ENCODE measurements around the gene TK1.
"Not testable (repeated sequence)": the region's sequence is repeated elsewhere in the genome, so short reads cannot be mapped to it uniquely, and the experiment has no call there.

Gene TK1, protein sequence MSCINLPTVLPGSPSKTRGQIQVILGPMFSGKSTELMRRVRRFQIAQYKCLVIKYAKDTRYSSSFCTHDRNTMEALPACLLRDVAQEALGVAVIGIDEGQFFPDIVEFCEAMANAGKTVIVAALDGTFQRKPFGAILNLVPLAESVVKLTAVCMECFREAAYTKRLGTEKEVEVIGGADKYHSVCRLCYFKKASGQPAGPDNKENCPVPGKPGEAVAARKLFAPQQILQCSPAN

DNA sequence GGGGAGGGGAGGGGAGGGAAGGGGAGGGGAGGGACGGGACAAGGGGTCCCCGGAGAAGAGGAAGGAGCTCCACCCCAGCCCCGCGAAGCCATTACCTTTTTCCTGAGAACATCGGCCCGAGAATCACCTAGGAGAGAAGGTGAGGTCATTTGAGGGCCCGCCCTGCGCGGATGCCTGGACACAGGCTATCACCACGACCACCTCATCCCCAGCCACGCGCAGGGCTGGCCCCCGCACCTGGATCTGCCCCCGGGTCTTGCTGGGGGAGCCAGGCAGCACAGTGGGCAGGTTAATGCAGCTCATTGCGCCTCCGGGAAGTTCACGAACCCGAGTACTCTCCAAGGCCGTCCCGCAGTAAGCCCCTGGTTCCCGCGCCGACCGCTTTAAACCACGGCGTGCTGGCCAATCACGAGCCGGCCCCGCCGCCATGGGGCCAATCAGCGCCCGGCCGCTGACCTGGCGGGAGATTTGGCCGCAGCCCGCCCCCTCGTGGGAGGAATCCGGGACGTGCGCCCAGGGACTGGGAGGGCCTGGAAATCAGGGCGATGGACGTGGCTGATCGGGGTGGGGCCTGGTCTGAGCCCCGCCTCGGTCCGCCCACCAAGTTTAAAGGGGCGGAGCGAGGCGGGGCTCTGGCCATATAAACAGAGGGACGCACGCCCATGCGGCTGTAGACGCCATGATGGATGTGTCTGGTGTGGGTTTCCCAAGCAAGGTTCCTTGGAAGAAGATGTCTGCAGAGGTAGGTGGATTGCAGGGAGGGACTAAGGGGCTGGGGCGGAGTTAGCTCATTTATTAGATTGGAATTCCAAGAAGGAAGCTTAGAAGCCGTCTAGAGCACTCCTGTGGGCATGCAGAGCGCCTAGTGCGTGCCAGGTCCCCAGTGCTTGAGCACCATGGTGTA is at the start of gene TK1, which contains the start of gene AFMID:
Gene TK1, minus strand, starts transcription at position 361 of the 904 bp plus-strand sequence. Its CDS starts 58 bp downstream, at position 303.
Gene AFMID, plus strand, starts transcription at position 671 of the 904 bp plus-strand sequence. Its CDS starts 9 bp downstream, at position 680.
- DNase-seq = peak; percentile 98 to 99

DNA sequence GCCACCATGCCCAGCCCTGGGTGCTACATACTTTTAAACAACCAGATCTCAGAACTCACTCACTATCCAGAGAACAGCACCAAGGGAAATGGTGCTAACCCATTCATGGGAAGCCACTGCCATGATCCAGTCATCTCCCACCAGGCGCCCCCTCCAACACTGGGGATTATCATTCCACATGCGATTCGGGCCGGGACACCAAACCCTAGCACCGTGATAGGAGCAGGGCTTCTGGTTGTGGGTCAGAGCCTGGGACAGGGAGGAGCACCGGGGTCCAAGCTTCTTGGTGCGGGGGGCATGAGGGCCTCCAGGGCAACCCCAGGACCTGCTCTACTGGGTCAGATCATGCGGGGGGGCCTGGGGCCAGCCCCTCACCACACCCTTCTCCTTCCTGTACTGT is 49.0 kb upstream of the TK1 start:
- no peak for DNase-seq

DNA sequence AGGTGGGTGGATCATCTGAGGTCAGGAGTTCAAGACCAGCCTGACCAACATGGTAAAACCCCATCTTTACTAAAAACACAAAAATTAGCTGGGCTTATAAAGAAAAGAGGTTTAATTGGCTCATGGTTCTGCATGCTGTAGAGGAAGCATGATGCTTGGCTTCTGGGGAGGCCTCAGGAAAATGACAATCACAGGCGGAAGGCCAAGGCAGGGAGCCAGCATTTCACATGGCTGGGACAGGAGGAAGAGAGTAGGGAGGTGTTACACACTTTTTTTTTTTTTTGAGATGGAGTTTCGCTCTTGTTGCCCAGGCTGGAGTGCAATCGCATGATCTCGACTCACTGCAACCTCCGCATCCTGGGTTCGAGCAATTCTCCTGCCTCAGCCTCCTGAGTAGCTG is 48.2 kb upstream of the TK1 start:
- not testable (repeated sequence) for DNase-seq

DNA sequence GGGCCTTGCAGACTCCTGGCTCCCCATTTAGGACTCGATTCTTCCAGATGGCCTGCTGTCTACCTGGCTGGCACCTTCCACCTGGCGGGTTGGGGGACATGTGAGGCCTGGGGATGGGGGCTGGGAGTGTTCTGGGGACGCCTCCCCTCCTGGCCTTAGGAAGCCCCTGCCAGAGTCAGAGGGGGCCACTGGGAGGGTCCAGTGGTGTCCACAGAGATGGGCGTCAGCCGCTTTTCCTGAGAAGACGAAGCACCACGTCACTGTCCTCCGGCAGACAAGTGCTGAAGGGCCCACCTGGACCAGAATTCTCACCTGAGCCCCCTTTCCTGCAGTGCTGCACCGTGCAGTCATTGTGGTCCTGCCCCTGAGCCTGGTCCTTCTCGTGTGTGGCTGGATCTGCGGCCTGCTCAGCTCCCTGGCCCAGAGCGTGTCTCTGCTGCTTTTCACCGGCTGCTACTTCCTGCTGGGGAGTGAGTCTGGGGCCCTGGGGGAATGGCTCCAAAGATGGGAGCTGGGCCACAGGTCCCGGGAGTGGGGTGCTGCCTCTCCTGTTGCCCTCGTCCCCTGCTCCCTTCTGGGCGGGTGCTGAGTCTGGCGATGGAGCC is 47.5 kb upstream of the TK1 start:
- no peak for DNase-seq

DNA sequence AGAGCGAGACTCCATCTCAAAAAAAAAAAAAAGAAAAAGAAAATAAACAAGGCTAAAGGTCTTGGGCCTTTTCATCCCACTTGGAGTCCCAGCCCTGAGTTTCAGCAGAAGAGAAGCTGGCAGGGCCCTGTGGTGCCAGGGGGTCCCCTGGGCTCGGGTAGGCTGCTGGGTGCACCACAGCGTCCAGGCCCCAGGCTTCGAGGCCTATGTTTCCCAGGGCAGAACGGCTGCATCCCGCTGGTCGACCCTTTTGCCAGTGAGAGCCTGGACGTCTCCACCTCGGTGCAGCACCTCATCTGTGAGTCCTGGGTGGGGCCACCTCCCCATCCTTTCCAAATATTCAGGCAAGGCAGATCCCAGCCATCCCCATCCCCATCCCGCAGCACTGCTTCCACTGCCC is 46.8 kb upstream of the TK1 start:
- DNase-seq = no peak

DNA sequence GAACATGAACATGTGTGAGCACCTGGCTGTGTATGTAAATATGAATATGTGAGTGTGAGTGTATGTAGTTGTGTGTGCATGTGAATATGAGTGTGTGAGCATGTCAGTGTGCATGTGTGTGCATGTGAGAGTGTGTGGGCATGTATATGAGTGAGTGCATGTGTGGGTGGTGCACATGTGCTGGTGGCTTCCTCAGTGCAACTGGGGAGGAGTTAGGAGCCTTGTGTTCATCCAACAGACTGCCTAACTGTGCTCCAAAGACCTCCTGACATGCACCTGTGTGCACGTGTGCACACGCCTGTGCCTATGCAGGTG is 46.0 kb upstream of the TK1 start:
- no peak for DNase-seq

DNA sequence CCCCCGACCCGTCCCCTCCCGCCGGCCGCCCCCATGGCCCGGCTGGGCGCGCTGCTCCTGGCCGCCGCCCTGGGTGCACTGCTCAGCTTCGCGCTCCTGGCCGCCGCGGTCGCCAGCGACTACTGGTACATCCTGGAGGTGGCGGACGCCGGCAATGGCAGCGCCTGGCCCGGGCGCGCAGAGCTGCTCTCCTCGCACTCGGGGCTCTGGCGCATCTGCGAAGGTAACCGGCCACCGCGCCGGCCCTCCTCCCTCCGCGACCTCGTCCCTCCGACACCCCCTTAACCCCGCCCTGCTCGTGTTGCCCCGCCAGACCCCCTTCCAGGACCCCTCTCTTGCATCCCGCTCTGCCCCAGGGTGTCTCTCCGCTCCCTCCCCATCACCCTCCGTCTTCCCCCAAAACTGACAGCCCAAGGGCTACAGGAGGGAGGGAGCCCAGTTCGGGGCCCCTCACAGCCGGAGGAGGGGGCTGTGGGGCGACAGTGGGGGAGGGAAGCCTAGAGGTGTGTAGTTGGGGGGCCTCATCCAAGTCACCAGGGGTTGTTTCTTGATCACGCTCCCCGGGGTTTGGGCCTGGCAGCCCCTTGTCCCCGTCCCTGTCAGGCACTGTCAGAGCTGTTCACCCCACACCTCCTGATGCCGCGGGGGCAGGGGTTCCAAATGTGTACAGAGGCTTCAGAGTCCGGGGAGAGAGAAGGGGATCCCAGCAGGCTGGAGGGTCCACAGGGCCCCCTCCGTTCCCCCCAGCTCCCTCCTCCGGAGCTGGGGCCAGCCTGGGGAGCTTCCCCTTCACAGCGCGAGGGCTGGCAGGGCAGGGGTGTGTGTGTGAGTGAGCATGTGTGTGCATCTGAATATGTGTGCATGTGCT is 45.4 kb upstream of the TK1 start:
- DNase-seq = no peak

DNA sequence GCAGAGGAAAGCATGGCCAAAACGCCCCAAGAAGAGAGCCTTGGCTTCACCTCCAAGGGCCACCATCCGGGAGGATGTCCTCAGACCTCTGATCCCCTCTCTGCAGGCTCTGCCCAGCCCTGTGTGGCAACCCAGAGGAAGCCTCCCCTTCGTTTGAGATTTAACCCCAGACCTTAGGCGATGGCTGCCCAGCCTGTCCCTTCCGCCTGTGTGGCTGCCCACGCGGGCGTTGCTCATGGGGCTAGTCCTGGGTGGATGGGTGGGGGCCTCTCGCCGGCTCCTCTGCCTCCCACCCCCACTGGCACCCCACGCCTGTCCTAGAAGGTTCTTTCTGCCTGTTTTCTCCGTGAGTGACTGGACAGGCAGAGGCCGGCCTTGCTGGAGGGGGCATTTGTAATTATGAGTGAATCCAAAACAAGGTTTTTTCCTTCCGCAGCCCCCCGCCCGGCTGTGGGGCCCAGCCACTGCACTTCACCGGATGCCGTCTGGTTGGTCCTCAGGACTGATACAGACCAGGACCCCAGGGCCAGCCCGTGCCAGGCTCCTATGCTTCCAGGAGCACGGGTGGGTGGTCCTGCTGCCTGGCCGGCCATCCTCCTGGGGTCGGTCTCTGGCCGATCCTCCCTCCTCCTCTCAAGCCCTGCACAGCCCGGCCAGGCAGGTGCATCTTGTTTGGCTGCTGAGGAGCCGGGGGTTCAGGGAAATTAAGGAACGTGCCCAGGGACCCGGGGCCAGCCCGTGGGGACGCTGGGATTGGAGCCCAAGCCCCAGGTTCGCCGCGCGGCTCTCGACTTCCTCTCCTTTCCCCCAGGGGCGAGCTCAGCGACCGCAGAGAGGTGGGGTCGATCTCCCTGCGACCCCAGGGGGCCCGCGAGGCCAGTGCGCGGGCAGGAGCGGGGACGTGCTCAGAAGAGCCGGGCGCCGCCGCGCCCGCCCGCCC is 44.4 kb upstream of the TK1 start, which contains the start of gene TMEM235:
Gene TMEM235, plus strand, starts transcription at position 636 of the 940 bp plus-strand sequence. CDS start 393 bp downstream, outside the sequence.
- DNase-seq = no peak

DNA sequence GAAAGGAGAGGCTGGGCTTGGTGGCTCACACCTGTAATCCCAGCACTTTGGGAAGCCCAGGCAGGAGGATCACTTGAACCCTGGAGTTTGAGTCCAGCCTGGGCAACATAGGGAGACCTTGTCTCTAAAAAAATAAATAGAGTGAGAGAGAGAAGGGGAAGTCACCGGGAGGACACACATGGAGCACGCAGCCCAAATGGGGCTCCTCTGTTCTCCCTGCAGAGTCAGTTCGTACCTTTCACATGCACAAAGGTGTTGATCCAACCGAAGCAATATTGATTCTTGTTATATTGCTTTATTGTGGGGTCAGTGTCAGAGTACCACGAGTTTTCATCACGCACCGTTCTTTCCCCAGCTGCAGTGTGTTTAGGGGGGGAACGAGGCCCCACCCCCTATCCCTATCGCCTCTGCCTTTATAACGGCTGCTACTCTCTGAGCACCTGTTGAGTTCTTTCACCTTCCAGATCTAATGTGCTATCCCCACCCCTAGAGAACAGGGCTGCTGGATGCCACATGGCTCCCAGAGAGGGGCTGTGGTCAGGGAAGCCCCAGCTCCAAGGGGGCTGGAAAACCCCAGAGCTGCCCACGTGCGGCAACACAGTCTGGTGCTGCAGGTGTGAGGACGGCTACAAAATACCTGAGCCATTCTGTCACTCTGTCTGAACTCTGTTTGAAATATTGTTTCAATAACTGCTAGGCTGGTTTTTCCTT is 43.6 kb upstream of the TK1 start:
- no peak for DNase-seq

DNA sequence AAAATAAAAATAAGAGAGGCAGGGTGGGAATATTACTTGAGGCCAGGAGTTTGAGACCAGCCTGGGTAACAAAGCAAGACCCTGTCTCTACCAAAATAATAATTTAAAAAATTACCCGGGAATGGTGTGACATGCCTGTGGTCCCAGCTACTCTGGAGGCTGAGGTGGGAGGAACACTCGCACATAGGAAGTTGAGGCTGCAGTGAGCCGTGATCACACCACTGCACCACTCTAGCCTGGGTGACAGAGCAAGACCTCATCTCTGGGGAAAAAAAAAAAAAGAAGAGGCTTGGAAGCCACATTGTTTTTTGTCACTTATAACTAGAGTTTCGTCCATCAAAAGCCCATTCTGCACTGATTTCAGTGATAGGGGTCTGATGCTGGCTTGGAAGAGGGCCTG is 41.3 kb upstream of the TK1 start:
- no peak for DNase-seq

DNA sequence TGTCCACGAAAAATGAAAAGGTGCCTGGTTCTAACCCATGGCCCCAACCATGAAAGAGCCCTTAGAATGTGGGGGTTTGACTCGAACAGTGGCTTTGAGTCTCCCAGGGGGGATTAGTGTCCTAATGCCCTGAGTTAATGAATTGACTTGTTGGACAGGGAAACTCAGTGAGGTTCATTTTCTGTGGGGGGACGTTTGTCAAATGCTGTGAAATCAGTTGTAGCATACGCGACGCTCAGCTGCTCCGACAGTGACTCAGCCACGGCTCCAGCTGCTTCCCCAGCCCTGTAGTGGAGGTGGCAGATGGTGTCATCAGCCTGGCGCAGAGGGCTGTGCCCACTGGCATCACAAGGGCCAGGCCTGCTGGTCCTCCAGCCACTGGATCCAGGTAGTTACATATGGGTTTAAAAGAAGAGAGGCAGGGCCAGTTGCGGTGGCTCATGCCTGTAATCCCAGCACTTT is 40.6 kb upstream of the TK1 start:
- DNase-seq = no peak

DNA sequence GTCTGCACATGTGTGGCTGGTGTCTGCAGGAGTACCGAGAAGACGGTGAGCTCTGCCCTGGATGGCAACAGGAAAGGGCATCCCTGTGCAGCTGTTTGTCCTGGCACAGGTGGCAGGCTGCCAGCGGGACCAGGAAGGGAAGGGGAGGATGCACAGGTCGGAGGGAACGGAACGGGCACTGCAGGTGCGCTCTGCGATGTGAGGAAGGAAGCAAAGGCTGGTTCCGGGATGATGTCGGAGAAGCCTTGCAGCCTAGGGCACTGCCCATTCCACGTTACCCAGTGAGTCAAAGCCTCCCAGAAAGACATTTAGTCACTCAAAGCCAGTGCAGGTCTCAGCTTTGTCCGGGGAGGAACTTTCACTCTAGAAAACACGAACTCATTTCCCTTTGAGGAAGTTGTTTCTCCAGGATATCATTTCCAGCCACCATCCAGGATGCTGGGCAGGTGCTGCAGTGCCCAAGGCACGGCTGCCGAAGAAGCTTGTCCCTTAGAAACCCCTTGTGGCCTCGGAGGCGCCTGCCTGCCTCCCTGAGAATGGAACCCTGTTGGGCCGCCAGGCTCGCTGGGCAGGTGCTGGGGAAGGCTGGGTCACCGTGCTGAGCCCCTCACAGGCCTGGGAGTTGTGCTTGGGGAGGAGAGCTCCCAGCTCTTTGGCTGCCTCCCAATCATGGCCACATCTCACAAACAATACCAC is 40.1 kb upstream of the TK1 start:
- DNase-seq = no peak

DNA sequence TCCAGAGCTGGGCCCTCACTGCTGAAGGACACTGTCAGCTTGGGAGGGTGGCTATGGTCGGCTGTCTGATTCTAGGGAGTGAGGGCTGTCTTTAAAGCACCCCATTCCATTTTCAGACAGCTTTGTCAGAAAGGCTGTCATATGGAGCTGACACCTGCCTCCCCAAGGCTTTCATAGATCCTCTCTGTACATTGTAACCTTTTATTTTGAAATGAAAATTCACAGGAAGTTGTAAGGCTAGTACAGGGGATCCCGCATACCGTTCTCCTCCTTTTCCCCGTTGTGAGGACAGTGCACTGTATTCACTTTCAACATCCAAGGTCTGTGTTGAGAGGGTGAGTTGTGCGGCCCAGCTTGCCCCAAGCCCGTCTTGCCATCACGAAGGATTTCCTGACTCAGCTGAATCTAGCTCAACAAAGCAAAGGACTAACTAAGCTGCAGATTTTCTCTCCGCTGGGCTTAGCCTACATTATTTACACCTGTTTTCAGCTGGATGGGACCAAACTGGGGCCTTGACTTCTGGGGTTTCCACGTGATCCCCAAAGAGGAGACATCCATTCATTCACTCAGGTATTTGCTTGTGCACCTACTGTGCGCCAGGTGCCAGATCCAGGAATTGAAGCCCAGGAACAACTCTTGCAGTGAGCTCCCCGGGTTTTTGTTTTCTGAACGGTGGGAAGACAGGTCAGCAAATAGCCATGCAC is 39.4 kb upstream of the TK1 start:
- DNase-seq = no peak

DNA sequence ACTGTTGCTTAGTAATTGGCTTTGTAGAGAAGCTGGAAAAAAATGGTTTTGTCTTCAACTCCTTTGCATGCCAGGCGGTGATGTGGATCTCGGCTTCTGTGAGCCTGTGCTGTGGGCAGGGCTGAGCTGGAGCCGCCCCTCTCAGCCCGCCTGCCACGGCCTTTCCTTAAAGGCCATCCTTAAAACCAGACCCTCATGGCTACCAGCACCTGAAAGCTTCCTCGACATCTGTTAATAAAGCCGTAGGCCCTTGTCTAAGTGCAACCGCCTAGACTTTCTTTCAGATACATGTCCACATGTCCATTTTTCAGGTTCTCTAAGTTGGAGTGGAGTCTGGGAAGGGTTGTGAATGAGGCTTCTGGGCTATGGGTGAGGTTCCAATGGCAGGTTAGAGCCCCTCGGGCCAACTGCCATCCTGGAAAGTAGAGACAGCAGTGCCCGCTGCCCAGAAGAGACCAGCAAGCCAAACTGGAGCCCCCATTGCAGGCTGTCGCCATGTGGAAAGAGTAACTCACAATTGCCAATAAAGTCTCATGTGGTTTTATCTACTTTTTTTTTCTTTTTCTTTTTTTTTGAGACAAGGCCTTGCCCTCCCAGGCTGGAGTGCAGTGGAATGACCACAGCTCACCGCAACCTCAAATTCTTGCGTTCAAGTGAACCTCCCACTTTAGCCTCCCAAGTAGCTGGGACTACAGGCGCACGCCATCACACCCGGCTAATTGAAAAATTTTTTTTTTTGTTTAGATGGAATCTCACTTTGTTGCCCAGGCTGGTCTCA is 38.4 kb upstream of the TK1 start:
- DNase-seq = no peak

DNA sequence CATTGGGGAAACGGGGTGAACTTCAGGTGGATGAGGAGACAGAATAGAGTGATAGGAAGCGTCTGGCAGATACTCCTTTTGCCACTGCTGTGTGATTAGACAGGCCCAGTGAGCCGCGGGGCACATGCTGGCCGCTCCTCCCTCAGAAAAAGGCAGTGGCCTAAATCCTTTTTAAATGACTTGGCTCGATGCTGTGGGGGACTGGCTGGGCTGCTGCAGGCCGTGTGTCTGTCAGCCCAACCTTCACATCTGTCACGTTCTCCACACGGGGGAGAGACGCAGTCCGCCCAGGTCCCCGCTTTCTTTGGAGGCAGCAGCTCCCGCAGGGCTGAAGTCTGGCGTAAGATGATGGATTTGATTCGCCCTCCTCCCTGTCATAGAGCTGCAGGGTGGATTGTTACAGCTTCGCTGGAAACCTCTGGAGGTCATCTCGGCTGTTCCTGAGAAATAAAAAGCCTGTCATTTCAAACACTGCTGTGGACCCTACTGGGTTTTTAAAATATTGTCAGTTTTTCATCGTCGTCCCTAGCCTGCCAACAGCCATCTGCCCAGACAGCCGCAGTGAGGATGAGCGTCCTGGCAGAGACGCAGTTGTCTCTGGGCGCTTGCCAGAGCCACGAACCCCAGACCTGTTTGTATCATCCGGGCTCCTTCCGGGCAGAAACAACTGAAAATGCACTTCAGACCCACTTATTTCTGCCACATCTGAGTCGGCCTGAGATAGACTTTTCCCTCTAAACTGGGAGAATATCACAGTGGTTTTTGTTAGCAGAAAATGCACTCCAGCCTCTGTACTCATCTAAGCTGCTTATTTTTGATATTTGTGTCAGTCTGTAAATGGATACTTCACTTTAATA is 37.6 kb upstream of the TK1 start:
- no peak for DNase-seq

DNA sequence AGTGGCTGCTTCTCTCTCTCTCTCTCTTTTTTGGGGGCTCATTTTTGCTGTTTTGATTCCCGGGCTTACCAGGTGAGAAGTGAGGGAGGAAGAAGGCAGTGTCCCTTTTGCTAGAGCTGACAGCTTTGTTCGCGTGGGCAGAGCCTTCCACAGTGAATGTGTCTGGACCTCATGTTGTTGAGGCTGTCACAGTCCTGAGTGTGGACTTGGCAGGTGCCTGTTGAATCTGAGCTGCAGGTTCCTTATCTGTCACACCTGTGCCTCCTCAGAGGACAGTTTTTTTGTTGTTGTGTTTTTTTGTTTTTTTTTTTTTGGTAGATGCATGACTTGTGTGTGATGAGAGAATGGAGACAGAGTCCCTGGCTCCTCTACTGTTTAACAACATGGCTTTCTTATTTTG is 36.9 kb upstream of the TK1 start:
- no peak for DNase-seq

DNA sequence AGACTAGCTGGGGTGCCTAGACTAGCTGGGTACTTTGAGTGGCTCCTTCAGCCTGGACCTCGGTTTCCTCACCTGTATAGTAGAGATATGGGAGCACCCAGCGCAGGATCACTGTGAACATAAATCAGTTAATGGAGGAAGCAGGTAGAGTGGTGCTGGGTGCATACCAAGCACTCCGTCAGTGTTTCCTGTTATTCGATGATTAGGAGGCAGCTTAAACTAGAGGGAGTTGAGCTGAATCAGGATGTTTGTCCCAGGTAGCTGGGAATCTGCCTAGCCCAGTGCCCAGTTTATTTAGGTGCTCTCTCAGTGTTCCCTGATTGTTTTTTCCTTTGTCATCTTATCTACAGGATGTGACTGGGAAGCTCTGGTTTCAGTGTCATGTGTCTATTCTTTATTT is 36.2 kb upstream of the TK1 start:
- no peak for DNase-seq
